ENCODE data around the gene CEP112. TPM values are rescaled to one million over a fixed set of nuclear protein-coding genes. Genes with fewer than 3 reads are reported as not detected.

Gene CEP112
- total RNA-seq, 1 donor from 2014 or later, result 9.5 TPM

- no peak within 1 kb of the TSS for H3K27ac Mint-ChIP-seq (ENCODE audit: unreplicated experiment)
- no peaks in the 10 kb centered on the region for H3K9me3 Mint-ChIP-seq (ENCODE audit: unreplicated experiment)
Observed at GRCh38 chr17:66228887-66229782, 37.2 kb upstream of the CEP112 start, which contains the start of gene APOH. Gene APOH, minus strand, starts transcription at chr17:66229415. Its CDS starts 36 bp downstream, at chr17:66229379.

GRCh38 chr17:66227212-66228045 lies 35.5 kb upstream of the CEP112 start:
- Mint-ChIP-seq H3K9me3 (ENCODE audit: unreplicated experiment) (no peaks in the 10 kb centered on the region), H3K27me3 (ENCODE audit: unreplicated experiment) (peaks cover 29% of the 10 kb centered on the region), H3K36me3 (ENCODE audit: unreplicated experiment) (no peaks in the 10 kb centered on the region), H3K4me1 (ENCODE audit: unreplicated experiment) (no peaks in the 10 kb centered on the region), H3K27ac (ENCODE audit: unreplicated experiment) (no peak overlapping the region), H3K4me3 (ENCODE audit: unreplicated experiment) (no peak overlapping the region)
- DNase-seq (ENCODE audit: extremely low spot score, unreplicated experiment), result no peak
- no peak for TF ChIP-seq CTCF (IDR thresholded peaks at IDR 0.05)

More at GRCh38 chr17:66228887-66229782, 37.2 kb upstream of the CEP112 start, which contains the start of gene APOH:
- H3K4me1 Mint-ChIP-seq (ENCODE audit: unreplicated experiment), result no peaks in the 10 kb centered on the region
- DNase-seq (ENCODE audit: extremely low spot score, unreplicated experiment), result no peak
- no peaks in the 10 kb centered on the region for H3K36me3 Mint-ChIP-seq (ENCODE audit: unreplicated experiment)
- TF ChIP-seq CTCF (IDR thresholded peaks at IDR 0.05), result no peak
- peaks cover 27% of the 10 kb centered on the region for H3K27me3 Mint-ChIP-seq (ENCODE audit: unreplicated experiment)
- no peak within 1 kb of the TSS for H3K4me3 Mint-ChIP-seq (ENCODE audit: unreplicated experiment)

- Mint-ChIP-seq H3K9me3 (ENCODE audit: unreplicated experiment) (no peaks in the 10 kb centered on the region), H3K27ac (ENCODE audit: unreplicated experiment) (no peak overlapping the region), H3K36me3 (ENCODE audit: unreplicated experiment) (no peaks in the 10 kb centered on the region), H3K4me1 (ENCODE audit: unreplicated experiment) (no peaks in the 10 kb centered on the region), H3K4me3 (ENCODE audit: unreplicated experiment) (no peak overlapping the region), H3K27me3 (ENCODE audit: unreplicated experiment) (peaks cover 37% of the 10 kb centered on the region)
- no peak for DNase-seq (ENCODE audit: extremely low spot score, unreplicated experiment)
- no peak for TF ChIP-seq CTCF (IDR thresholded peaks at IDR 0.05)
Observed at GRCh38 chr17:66222798-66223350, 30.9 kb upstream of the CEP112 start.

GRCh38 chr17:66221755-66222530 lies 30.0 kb upstream of the CEP112 start:
- Mint-ChIP-seq H3K27ac (ENCODE audit: unreplicated experiment) (no peak overlapping the region), H3K4me3 (ENCODE audit: unreplicated experiment) (no peak overlapping the region), H3K36me3 (ENCODE audit: unreplicated experiment) (no peaks in the 10 kb centered on the region), H3K9me3 (ENCODE audit: unreplicated experiment) (no peaks in the 10 kb centered on the region), H3K27me3 (ENCODE audit: unreplicated experiment) (peaks cover 33% of the 10 kb centered on the region), H3K4me1 (ENCODE audit: unreplicated experiment) (no peaks in the 10 kb centered on the region)
- no peak for DNase-seq (ENCODE audit: extremely low spot score, unreplicated experiment)
- no peak for TF ChIP-seq CTCF (IDR thresholded peaks at IDR 0.05)

All from osteocyte (in vitro differentiated cells).